ENCODE measurements around the gene AKAP8L.

Gene AKAP8L

GRCh38 chr19:15431396-15432017 lies 12.7 kb upstream of the AKAP8L start:
- Mint-ChIP-seq H3K4me1 (peaks cover 25% of the 10 kb centered on the region), H3K4me3 (peak overlapping the region; percentile 99), H3K36me3 (ENCODE audit: low read depth) (peaks cover 17% of the 10 kb centered on the region), H3K27me3 (ENCODE audit: low read depth, poor library complexity) (peaks cover 4% of the 10 kb centered on the region), H3K9me3 (peaks cover 1% of the 10 kb centered on the region), H3K27ac (peak overlapping the region; percentile 87)
- DNase-seq: no peak
- no peak for TF ChIP-seq CTCF (IDR thresholded peaks at IDR 0.05)

DNA sequence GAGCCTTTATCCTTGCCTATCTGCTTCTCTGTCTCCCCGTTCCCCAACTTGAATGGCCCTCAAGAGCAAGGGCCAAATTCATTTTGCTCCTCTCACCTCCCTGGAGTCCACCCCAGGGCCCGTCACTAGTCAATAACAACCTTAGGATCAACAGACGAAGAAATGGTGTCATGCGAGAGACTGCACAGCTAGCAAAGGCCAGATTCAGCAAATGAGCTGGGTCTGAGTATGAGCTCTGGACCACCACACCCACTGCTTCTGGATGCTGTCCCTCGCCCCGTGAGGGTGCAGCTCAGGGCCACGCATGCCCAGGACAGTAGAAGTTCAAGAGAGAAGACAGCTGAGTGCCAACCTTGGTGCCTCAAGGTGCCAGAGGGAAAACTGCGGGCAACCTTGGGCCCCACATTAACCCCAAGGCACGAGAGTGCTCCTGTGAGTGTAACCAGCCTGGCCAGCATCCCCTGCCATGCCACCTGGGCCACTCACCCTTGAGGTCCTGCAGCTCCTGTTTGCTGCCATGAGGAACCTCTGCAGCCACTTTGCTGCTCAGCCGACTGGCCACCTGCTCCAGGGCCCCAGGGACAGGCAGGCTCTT lies 11.8 kb upstream of the AKAP8L start:
- Mint-ChIP-seq H3K4me1 (peaks cover 25% of the 10 kb centered on the region), H3K27me3 (ENCODE audit: low read depth, poor library complexity) (peaks cover 4% of the 10 kb centered on the region), H3K9me3 (peaks cover 9% of the 10 kb centered on the region), H3K4me3 (peak overlapping the region; percentile 99), H3K27ac (peak overlapping the region; percentile 95), H3K36me3 (ENCODE audit: low read depth) (peaks cover 26% of the 10 kb centered on the region)
- no peak for TF ChIP-seq CTCF (IDR thresholded peaks at IDR 0.05)
- no peak for DNase-seq

- Mint-ChIP-seq H3K36me3 (ENCODE audit: low read depth) (peaks cover 31% of the 10 kb centered on the region), H3K4me1 (peaks cover 25% of the 10 kb centered on the region), H3K9me3 (peaks cover 9% of the 10 kb centered on the region), H3K27me3 (ENCODE audit: low read depth, poor library complexity) (peaks cover 4% of the 10 kb centered on the region), H3K27ac (no peak overlapping the region), H3K4me3 (peak overlapping the region; percentile 76)
- no peak for TF ChIP-seq CTCF (IDR thresholded peaks at IDR 0.05)
- no peak for DNase-seq
Observed at GRCh38 chr19:15429825-15430467, 11.2 kb upstream of the AKAP8L start.

DNA sequence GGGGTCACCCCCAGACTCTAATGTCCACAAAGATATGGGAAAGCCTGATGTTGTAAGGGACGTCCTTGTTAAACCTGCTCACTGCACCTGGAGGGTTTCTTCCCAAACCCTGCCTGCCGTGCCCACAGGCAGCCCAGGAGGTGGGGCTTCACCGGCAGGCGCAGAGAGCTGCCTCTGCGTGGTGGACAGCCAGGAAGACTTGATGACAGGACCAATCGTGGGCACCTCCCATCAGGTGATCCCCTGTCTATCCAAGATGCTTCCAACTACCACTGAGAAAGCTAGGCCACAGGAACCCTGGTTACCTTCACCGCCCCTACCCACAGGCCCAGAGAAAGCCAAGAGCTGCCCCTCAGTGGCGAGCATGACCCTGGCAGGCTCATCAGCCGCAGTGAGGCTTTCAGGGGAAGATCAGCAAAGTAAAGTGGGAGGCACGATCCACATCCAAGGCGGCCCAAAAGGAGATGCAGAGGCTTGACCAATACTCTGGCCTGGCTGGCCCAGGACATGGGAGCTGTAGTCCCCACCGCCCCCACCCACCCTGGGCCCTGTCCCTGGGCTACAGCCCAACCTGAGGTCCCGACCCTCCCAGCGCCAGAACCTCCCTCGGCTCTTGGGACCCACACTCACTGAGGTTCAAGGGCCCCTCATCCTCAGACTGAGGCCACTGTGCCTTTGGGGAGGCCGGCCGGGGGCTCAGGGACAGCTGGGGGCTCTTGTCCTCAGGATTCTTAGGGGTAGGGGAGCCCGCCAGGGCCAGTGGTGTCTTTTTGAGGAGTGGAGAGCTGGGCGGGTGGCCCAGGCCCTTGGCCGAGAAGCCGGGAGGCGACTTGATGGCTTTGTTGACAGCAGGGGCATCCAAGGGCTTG lies 10.4 kb upstream of the AKAP8L start:
- Mint-ChIP-seq H3K4me1 (peaks cover 25% of the 10 kb centered on the region), H3K27ac (peak overlapping the region; percentile 36), H3K36me3 (ENCODE audit: low read depth) (peaks cover 34% of the 10 kb centered on the region), H3K4me3 (no peak overlapping the region), H3K9me3 (peaks cover 9% of the 10 kb centered on the region), H3K27me3 (ENCODE audit: low read depth, poor library complexity) (peaks cover 4% of the 10 kb centered on the region)
- TF ChIP-seq CTCF (IDR thresholded peaks at IDR 0.05): no peak
- DNase-seq: no peak

GRCh38 chr19:15427991-15428471 lies 9.2 kb upstream of the AKAP8L start:
- TF ChIP-seq CTCF (IDR thresholded peaks at IDR 0.05): no peak
- Mint-ChIP-seq H3K4me3 (no peak overlapping the region), H3K27me3 (ENCODE audit: low read depth, poor library complexity) (peaks cover 5% of the 10 kb centered on the region), H3K4me1 (peaks cover 20% of the 10 kb centered on the region), H3K36me3 (ENCODE audit: low read depth) (peaks cover 46% of the 10 kb centered on the region), H3K9me3 (peaks cover 15% of the 10 kb centered on the region), H3K27ac (no peak overlapping the region)
- no peak for DNase-seq
